Ammon's horn (tissue), 1 donor: ENCODE data around the gene MMP23B.

Experiments used
- DNase-seq: peaks from one replicate; pipeline ENCODE4 v3.0.0-alpha.2; 2016; ENCODE audit warnings: low spot score

The MMP23B gene

DNA sequence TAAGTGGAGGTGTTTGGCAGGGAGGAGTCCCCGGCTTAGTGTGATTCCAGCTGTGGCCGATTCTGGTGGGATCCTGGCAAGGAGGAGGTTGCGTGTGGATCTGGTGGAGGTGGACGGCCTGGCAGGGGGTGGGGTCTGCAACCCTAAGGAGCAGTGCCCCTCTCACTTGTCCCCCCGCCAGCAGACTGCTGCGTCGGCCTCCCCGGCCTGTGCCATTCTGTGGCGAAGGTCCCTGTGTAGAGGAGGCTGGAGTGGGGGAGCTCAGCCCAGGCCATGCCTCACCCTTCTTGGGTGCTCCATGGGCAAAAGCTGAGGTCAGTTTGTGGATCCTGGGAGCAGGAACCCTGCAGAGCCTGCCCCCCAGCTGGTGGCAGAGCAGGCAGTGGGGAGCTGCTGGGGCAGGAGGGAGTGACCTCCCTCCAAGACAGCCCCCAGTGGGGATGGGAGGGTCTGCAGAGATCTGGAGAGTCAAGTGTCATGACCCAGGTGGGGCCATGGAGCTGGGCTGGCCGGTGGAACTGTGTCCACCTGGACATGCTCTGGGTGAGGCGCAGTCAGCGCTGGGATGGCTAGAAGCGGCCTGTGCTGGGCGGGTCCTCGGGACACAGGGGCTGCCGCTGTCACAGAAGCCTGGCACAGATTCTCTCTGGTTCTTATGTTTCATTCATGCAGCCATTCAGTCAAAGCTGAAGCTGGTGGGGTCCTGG, 11.4 kb upstream of the MMP23B start:
- DNase-seq = no peak

DNA sequence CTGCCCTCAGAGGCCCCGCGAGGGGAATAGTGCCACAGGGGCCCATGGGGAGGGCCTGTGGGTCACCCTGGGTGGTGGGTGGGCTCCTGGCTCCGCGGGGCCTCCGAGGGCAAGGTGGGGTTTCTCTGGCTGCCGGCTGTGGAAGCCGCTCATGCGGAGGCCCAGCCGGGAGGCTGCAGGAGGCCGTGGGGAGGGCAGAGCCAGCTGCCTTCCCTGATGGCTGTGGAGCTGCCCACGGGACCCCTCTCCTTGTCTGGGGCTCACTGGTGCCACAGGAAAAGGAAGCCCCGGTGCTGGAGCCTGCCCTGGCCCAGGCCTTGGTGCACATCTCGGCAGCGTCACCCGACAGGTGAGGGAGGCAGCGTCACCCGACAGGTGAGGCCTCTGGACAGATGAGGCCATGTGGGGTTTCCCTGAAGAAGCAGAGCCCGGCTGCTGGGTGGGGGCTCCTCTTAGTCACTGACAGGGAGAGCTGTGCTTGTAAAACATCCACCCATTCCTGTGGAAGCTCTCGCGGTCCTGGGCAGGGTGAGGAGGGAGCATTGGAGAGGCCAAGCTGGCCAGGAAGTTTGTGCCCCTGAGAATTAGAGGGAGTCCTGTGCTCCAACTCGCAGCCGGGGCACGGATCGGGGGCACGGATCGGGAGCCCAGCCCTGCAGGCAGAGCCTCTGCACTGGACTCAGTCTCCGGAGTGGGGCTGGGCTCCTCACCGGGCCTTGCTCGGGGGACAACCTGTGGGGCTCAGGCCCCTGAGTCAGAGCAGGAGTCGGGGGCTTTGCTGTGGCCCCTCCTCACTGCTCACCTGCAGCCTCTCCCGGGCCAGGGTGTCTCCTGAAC, 10.6 kb upstream of the MMP23B start:
- DNase-seq = no peak

DNA sequence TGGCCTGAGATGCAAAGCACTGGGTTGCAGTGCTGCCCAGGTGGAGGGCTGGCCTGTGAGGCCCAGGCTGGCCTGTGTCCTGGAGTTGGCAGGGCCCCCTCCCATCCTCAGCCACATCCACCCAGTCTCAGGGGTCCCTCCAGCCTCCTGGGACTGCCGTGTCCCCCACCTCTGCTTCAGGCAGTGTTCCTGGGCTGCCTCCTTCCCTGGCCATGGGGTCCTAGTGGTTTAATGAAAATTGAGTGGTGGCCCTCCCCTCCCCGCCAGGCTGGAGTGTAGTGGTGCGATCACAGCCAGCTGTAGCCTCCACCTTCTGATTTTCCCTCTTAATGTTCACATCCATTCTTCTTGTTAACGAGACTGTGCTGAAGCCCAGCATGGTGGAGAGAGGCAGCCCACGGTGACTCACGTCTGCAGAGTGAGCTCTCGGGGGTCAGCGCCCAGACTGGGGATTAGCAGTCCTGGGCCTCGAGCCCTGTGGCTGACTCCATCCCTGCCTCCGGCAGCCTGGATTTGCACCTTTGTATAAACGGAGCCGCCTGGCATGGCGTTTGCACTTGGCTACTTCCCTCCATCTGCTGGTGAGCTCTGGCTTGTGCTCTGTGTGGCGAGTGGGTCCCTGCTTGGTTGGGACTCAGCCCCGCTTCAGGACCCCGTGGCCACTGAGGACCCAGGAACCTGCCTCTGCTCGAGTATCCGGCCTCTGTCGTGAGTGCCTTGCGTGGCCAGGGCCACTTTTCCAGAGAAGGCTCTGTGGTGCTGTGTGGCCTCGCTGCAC, 9.8 kb upstream of the MMP23B start:
- no peak for DNase-seq

DNA sequence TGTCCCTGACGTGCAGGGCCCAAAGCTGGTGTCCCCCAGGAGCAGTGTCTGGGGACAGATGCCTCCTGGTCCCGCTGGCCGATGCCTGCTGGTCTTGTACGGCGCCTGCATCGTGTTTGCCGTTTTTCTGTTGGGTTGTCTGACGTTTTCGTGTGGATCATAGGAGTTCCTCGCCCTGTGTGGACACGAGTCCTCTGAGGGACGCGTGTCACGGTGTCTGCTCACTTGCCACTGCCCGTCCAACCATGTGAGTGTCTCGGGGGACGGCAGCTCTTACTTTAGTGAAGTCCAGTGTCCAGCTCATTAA, 9.2 kb upstream of the MMP23B start:
- DNase-seq = no peak

DNA sequence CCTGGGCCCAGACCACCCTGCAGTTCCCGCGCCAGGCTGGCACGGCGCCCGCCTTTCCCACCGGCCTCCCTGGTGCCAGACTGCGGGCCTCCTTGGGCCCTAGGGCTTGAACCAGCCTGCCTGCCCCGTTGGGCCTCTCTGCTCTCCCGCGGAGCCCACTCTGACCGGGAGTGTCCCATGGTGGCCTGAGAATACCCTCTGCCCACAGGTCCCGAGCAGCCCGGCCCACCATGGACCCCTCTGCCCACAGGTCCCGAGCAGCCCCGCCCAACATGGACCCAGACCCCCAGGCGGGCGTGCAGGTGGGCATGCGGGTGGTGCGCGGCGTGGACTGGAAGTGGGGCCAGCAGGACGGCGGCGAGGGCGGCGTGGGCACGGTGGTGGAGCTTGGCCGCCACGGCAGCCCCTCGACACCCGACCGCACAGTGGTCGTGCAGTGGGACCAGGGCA, 8.8 kb upstream of the MMP23B start:
- no peak for DNase-seq

DNA sequence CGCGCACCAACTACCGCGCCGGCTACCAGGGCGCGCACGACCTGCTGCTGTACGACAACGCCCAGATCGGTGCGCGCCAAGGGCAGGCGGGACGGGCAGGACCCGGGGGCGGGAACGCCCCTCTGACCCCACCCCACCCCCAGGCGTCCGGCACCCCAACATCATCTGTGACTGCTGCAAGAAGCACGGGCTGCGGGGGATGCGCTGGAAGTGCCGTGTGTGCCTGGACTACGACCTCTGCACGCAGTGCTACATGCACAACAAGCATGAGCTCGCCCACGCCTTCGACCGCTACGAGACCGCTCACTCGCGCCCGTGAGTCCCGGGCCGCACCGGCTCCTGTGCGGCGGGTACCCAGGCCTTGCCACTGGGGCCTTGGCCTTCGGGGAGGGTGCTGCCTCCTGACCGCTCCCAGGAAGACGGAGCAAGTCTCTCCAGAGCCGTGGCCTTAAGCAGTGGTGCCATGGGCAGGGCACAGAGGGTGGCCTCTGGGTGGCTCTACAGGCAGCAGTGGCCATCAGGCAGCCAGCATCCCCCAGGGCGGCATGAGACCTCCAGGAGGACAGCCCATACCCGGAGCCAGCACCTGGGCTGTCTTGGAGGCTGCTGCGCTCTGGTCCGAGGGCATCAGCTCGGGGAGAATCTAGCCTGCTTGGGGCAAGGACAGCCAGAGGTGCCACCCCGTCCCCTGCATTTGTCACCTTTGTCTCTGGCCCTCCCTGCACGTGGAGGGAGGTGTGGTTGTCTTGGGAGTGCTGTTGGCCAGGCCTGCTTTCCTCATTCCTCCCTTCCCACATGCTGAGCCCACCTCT, 8.1 kb upstream of the MMP23B start:
- DNase-seq = no peak

DNA sequence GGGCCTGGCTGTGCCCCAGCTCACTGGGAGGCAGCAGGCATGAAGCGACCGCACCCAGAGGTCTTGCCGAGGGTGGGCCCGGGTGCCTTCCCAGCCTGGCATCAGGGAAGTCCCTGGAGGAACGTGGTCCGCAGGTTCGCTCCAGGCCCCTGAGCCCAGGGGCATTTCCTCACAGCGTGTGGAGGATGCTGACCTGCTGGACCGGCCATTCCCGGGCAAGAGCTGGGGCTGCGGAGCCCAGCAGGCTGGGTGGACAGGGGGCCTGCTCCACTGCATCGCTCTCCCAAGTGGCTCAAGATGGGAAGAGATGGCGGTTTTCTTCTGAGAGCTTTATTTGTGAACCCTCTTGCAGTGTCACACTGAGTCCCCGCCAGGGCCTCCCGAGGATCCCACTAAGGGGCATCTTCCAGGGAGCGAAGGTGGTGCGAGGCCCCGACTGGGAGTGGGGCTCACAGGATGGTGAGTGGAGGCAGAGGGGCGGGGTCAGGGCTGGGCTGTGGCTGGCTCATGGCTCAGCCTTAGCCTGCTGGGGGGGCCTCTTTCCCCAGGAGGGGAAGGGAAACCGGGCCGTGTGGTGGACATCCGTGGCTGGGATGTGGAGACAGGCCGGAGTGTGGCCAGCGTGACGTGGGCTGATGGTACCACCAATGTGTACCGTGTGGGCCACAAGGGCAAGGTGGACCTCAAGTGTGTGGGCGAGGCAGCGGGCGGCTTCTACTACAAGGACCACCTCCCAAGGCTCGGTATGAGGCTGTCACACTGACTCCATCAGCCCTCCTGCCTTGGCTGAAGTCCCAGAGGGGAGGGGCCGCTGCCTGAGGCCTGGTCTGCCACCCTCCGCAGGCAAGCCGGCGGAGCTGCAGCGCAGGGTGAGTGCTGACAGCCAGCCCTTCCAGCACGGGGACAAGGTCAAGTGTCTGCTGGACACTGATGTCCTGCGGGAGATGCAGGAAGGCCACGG, 7.2 kb upstream of the MMP23B start:
- no peak for DNase-seq

DNA sequence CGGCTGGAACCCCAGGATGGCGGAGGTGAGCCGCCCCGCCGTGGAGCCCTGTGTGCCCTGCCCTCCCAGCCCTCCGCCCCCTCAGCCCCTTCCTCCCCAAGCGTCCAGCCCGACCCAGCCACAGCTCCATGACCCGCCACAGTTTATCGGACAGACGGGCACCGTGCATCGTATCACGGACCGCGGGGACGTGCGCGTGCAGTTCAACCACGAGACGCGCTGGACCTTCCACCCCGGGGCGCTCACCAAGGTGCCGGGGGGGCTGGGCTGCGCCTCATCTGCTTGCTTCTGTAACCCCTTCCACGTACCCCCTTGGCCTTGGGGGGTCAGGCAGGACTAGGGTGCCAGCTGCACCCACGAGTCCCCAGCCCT, 6.6 kb upstream of the MMP23B start:
- DNase-seq = no peak

DNA sequence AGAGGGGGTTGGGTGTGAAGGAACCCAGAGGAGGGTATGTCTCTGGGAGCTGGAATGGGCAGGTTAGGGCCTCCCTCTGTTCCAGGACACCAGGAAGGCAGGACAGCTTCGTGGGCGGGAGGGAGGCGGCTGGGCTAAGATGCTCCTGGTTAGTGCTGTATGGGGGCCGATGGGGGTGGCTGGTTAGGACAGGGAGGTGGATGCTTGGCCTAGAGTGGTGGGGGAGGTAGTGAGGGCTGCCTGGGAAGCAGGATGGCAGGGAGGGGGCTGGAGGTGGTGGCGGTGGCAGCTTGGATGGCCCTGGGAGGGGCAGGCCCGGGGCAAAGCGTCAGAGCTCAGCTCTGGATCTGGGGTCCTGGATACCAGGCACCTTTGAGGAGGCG, 6.2 kb upstream of the MMP23B start:
- no peak for DNase-seq

DNA sequence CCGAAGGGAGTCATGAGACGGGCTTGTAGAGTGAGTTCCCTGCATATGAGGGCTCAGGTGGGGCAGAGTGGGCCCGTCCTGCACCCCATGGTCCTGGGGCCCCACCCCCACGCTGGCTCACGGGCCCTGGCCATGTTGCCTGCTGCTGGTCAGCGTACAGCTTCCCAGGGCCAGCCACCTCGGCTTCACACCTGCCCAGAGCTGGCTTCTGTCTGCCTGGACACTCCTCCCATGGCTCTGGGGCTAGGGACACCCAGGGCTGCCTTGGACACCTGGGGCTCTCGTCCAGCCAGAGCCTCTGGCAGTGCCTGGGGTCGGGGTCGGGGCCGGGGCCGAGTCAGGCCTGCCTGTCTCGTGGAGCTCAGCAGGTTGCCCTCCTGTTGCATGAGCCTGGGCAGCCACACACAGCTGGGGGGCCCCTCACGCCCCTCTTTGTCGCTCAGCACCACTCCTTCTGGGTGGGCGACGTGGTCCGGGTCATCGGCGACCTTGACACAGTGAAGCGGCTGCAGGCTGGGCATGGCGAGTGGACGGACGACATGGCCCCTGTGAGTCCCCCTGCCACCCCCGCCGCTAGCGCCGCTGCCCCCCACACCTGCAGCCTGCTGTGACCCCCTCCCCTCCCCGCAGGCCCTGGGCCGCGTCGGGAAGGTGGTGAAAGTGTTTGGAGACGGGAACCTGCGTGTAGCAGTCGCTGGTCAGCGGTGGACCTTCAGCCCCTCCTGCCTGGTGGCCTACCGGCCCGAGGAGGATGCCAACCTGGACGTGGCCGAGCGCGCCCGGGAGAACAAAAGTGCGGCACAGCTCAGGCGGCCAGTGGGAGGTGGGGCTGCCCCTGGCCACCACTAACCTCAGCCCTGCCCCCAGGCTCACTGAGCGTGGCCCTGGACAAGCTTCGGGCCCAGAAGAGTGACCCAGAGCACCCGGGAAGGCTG, 5.5 kb upstream of the MMP23B start:
- DNase-seq = no peak

DNA sequence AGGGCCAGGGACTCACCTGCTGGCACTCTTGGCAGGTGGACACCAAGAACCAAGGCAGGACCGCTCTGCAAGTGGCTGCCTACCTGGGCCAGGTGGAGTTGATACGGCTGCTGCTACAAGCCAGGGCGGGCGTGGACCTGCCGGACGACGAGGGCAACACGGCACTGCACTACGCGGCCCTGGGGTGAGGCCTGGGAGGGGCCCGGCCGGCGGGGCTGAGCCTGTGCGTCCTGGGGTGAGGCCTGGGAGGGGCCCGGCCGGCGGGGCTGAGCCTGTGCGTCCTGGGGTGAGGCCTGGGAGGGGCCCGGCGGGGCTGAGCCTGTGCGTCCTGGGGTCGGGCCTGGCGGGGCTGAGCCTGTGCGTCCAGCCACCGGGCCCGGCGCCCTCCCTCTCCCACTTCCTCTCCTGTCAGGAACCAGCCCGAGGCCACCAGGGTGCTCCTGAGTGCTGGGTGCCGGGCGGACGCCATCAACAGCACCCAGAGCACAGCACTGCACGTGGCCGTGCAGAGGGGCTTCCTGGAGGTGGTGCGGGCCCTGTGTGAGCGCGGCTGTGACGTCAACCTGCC, 4.6 kb upstream of the MMP23B start:
- no peak for DNase-seq

DNA sequence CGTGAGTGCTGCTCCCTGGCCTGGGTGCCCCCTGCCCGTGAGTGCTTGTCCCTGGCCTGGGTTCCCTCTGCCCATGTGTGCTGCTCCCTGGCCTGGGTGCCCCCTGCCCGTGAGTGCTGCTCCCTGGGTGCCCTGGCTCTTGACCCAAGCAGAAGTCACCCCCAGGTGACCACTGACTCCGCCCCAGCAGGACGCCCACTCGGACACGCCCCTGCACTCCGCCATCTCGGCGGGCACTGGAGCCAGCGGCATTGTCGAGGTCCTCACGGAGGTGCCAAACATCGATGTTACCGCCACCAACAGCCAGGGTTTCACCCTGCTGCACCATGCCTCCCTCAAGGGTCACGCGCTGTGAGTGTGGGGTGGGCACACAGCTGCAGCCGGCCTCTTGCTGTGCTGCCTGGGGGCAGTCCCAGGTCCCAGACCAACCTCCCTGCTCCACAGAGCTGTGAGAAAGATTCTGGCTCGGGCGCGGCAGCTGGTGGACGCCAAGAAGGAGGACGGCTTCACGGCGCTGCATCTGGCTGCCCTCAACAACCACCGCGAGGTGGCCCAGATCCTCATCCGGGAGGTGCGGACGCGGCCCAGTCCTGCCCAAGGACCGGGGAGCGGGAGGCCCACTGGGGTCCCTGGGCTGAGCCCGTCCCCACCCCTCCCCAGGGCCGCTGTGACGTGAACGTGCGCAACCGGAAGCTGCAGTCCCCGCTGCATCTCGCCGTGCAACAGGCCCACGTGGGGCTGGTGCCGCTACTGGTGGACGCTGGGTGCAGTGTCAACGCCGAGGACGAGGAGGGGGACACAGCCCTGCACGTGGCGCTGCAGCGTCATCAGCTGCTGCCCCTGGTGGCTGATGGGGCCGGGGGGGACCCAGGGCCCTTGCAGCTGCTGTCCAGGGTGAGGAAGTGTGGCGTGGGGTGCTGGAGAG, 3.9 kb upstream of the MMP23B start:
- no peak for DNase-seq

DNA sequence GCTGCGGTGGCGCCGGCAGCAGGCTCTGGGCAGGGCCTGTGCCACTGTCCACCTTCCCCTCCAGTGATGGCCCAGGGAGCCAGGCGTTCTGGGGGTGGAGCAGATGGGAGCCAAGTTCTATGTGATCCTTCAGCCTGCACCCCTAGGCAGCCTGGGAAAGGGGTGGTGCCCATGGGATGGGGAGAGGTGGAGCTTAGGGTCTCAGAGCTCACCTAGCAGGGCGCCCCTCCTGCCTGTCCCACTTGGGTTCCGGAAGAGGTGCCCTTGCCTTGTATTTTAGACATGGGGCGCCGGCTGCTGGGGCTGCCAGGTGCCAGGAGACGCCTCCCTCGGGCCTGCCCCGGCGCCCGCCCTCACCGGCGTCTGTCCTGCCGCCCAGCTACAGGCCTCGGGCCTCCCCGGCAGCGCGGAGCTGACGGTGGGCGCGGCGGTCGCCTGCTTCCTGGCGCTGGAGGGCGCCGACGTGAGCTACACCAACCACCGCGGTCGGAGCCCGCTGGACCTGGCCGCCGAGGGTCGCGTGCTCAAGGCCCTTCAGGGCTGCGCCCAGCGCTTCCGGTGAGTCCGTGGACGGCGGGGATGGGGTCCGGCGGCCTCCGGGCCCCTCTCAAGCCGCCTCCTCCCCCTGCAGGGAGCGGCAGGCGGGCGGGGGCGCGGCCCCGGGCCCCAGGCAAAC, 3.1 kb upstream of the MMP23B start:
- no peak for DNase-seq

DNA sequence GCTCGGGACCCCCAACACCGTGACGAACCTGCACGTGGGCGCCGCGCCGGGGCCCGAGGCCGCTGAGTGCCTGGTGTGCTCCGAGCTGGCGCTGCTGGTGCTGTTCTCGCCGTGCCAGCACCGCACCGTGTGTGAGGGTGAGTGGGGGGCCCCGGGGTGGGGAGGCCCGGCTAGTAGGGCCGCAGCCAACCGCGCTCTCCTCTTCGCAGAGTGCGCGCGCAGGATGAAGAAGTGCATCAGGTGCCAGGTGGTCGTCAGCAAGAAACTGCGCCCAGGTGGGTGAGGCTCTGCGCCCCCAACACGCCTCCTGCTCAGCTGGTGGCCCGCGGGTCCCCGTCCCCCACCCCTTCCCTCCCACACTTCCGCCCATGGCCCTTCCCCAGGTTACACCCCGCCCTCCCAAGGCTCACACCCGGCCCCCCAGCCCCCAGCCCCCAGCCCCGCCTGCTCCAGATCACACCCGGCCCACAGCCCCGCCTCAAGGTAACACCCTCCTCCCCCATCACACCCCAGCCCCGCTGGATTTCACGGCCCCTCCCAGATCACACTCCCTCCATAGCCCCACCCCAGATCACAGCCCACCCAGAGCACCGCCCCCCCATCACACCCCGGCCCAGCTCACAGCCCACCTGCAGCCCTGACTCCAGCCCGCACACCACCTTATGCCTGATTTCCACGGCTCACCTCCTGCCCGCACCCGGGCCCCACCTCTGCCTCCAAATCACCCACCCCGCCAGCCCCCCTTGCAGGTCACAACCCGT, 2.4 kb upstream of the MMP23B start:
- no peak for DNase-seq

DNA sequence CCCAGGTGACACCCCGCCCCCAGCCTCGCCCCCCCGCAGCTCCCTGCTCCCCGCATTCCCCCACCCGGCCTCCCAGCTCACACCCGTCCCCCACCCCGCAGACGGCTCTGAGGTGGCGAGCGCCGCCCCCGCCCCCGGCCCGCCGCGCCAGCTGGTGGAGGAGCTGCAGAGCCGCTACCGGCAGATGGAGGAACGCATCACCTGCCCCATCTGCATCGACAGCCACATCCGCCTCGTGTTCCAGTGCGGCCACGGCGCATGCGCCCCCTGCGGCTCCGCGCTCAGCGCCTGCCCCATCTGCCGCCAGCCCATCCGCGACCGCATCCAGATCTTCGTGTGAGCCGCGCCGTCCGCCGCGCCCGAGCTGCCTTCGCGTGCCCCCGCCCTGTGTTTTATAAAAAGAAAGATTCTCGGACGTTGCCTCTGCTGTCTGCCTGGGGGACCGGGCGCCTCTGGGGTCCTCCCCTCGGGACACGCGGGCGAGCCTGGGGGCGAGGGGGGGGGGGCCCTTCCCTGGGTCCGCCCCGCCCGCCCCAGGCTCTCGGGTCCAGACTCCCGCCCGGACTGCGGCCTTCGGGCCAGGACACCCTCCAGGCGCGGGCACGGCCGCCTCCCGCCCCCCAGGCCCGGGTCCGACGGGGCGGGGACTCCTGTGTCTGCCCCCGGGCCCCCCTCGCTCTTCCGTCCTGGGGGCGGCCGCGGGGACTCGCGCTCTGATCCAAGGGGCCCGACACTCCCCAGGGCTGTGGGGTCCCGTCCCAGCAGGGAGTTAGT, 1.6 kb upstream of the MMP23B start:
- peak; percentile 50 for DNase-seq
